K562 (cell line): ENCODE measurements around the gene SSR4. TPM values are rescaled to one million over a fixed set of nuclear protein-coding genes. Genes with fewer than 3 reads are reported as not detected.

Source experiments
- CTBP1 ChIP-seq: fragments of 450-650 bp; IDR thresholded peaks from 2 replicates; pipeline ENCODE4 v1.6.1; 2016; ENCODE audit warnings: borderline replicate concordance
- DIDO1 ChIP-seq: fragments of 450-650 bp; IDR thresholded peaks from 2 replicates; pipeline ENCODE4 v1.6.1; 2016; ENCODE audit warnings: low read depth, missing biosample characterization, missing genetic modification characterization
- ESRRB ChIP-seq: fragments of 250-450 bp; sonication (Bioruptor Pico); IDR thresholded peaks from 2 replicates; pipeline ENCODE4 v1.5.0; 2020; ENCODE audit warnings: mild to moderate bottlenecking, moderate library complexity, borderline replicate concordance
- FOXJ2 ChIP-seq: fragments of 200-800 bp; sonication (Bioruptor generic); IDR thresholded peaks from 2 replicates; pipeline ENCODE4 v1.6.1; 2016; ENCODE audit warnings: missing genetic modification characterization, missing compliant biosample characterization
- JUND ChIP-seq, 2 experiments: IDR thresholded peaks; 2 replicates in 1 of 2; 3 replicates in 1 of 2; pipeline ENCODE4 v1.6.1; 2011; ENCODE audit warnings: borderline replicate concordance in 2 of 2, low read depth in 2 of 2, low read length in 2 of 2, improper control_type of control experiment in 1 of 2, missing biosample characterization in 1 of 2, missing genetic modification characterization in 1 of 2, missing genetic modification reagents in 1 of 2
- KDM5B ChIP-seq: fragments of 200-600 bp; sonication (generic); IDR thresholded peaks from 2 replicates; pipeline ENCODE4 v1.6.1; 2012; ENCODE audit warnings: low read depth, mild to moderate bottlenecking, moderate library complexity, low read length, control low read depth, inconsistent platforms; ENCODE audit not compliant: insufficient replicate concordance
- MAFG ChIP-seq: fragments of 450-650 bp; conservative IDR thresholded peaks from 2 replicates; pipeline ENCODE4 v1.6.1; 2016; ENCODE audit warnings: missing genetic modification characterization, missing compliant biosample characterization
- MTF1 ChIP-seq: fragments of 250-450 bp; sonication (Bioruptor Pico); IDR thresholded peaks from 2 replicates; pipeline ENCODE4 v1.9.0; 2021; ENCODE audit warnings: moderate library complexity, mild to moderate bottlenecking, inconsistent platforms, borderline replicate concordance
- PHF21A ChIP-seq: fragments of 450-650 bp; IDR thresholded peaks from 2 replicates; pipeline ENCODE4 v1.6.1; 2017; ENCODE audit warnings: low read depth, borderline replicate concordance
- SIX5 ChIP-seq, 2 experiments: IDR thresholded peaks; 2 replicates each; pipeline ENCODE4 v1.6.1; 2011; ENCODE audit warnings: low read length in 2 of 2, borderline replicate concordance in 1 of 2, low read depth in 1 of 2, mild to moderate bottlenecking in 1 of 2, moderate library complexity in 1 of 2; ENCODE audit not compliant: insufficient read depth in 1 of 2
- ZFPM2 ChIP-seq: fragments of 250-450 bp; sonication (Bioruptor Pico); IDR thresholded peaks from 2 replicates; pipeline ENCODE4 v1.5.1; 2022; ENCODE audit warnings: mild to moderate bottlenecking
- ZNF707 ChIP-seq: fragments of 250-450 bp; sonication (Bioruptor Pico); conservative IDR thresholded peaks from 2 replicates; pipeline ENCODE4 v1.8.0; 2022; ENCODE audit warnings: inconsistent platforms, mild to moderate bottlenecking, moderate library complexity
- ZSCAN29 ChIP-seq: fragments of 450-650 bp; IDR thresholded peaks from 2 replicates; pipeline ENCODE4 v1.6.1; 2017
- polyA plus RNA-seq, 8 experiments: library from polyadenylated mRNA; depleted of rRNA in 4 of 8; stranded (reverse) in 5 of 8; unstranded in 3 of 8; fragments of >200 nt; fragmentation: Nextera tagmentation in 2 of 8; fragmentation: Illumina TruSeq in 1 of 8; extraction: Ambion mirVana in 2 of 8; extraction: Trizol in 1 of 8; gene quantifications; 2 replicates each; pipeline versions ENCODE4 v1.2.1 to v1.2.3, GENCODE V29; 2011 to 2014; ENCODE audit warnings: inconsistent platforms in 1 of 8, missing spikeins in 1 of 8
- total RNA-seq, 7 experiments: library from RNA; depleted of rRNA in 6 of 7; stranded (reverse); fragments of >200 nt in 6 of 7; fragmentation: Illumina TruSeq in 2 of 7; extraction: Trizol in 2 of 7; gene quantifications; 2 replicates each; pipeline versions ENCODE4 v1.2.1 to v1.2.3, GENCODE V29; 2011 to 2021; ENCODE audit warnings: low replicate concordance in 1 of 7
- TF ChIP-seq, protein P1 (sequence below), 2 experiments: fragments of 450-650 bp in 1 of 2; IDR thresholded peaks; 2 replicates each; pipeline ENCODE4 v1.6.1; 2011 to 2017; ENCODE audit warnings: low read depth in 2 of 2, antibody characterized with exemption in 1 of 2, borderline replicate concordance in 1 of 2, low read length in 1 of 2, mild to moderate bottlenecking in 1 of 2, mixed read lengths in 1 of 2; ENCODE audit not compliant: control insufficient read depth in 1 of 2
- TF ChIP-seq, protein P2 (sequence below), 2 experiments: fragments of 450-650 bp; conservative IDR thresholded peaks; 2 replicates each; pipeline ENCODE4 v1.6.1; 2017; ENCODE audit warnings: mild to moderate bottlenecking in 2 of 2, moderate library complexity in 2 of 2
- TF ChIP-seq, protein P3 (sequence below), 2 experiments: fragments of 250-450 bp in 1 of 2; fragments of 450-650 bp in 1 of 2; sonication (Bioruptor Pico) in 1 of 2; IDR thresholded peaks; 2 replicates each; pipeline versions ENCODE4 v1.6.1 to v1.8.0; 2016 to 2021; ENCODE audit warnings: mild to moderate bottlenecking in 2 of 2, moderate library complexity in 2 of 2, missing compliant biosample characterization in 1 of 2, missing genetic modification characterization in 1 of 2
- TF ChIP-seq, protein P4 (sequence below): sonication (generic); formaldehyde crosslinking; IDR thresholded peaks from 2 replicates; pipeline ENCODE4 v1.8.1; 2023; ENCODE audit warnings: mild to moderate bottlenecking, missing genetic modification reagents, moderate library complexity

SSR4 gene
- total and polyA plus RNA-seq, 9 of the 15 experiments (the other 6 are each of a cell fraction or from before 2014, with no cell fraction given) = 146 to 492 (median 272) TPM

DNA sequence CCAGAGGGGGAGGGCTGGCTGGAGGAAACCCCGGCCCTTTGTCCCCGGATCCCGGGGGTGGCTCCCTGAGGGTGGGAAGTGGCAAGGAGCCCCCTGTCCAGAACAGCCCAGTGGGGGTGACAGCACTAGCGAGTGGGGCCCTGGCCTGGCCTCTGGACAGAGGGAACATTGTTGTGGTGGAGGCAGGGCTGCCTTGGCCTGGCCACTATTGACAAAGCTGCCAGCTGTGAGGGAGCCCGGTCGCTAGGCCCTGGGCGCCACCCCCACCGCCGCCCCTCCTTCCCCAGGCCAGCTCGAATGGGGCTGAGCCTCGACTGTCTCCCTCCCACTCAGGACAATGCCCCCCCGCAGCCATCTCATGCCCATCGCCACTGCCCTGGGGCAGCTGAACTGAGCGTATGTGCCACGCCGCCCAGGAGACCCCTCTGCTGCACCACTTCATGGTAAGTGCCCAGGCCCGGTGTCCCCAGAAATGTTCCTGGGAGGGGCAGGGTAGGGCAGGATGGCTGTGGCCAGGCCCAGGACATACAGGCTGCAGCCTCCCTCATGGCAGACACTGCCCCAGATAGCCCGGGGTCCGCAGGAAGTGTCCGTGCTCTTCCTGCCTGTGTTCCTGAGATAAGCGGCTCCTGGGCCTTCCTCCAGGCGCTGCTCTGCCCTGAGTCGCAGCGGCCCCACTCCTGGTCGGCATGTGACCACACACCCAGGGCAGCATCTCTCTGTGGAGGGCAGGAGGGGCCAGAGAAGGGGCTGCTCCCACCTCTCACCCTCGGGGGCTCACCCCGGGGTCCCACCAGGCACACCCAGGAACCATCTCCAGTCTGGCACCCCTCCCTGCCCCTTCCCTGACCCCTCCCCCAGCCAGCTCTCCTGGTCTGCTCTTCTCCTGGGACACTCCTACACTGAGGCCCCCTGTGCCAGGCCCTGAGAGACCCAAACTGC, 29.1 kb upstream of the SSR4 start (continued):
- TF ChIP-seq, protein P1, sequence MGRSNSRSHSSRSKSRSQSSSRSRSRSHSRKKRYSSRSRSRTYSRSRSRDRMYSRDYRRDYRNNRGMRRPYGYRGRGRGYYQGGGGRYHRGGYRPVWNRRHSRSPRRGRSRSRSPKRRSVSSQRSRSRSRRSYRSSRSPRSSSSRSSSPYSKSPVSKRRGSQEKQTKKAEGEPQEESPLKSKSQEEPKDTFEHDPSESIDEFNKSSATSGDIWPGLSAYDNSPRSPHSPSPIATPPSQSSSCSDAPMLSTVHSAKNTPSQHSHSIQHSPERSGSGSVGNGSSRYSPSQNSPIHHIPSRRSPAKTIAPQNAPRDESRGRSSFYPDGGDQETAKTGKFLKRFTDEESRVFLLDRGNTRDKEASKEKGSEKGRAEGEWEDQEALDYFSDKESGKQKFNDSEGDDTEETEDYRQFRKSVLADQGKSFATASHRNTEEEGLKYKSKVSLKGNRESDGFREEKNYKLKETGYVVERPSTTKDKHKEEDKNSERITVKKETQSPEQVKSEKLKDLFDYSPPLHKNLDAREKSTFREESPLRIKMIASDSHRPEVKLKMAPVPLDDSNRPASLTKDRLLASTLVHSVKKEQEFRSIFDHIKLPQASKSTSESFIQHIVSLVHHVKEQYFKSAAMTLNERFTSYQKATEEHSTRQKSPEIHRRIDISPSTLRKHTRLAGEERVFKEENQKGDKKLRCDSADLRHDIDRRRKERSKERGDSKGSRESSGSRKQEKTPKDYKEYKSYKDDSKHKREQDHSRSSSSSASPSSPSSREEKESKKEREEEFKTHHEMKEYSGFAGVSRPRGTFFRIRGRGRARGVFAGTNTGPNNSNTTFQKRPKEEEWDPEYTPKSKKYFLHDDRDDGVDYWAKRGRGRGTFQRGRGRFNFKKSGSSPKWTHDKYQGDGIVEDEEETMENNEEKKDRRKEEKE (IDR thresholded peaks at IDR 0.05; ENCODE audit: borderline replicate concordance in 1 of 2, control insufficient read depth in 1 of 2, low read depth in 2 of 2, low read length in 1 of 2) = 0 out of 4 replicates have a peak, but pooled peaks of 1 of the 2 experiments have one; percentile 18
- TF ChIP-seq SIX5 (IDR thresholded peaks at IDR 0.05; ENCODE audit: borderline replicate concordance in 1 of 2, insufficient read depth in 1 of 2, low read depth in 1 of 2, low read length in 2 of 2) (no peak), ZNF707 (CRISPR knock-in tag) (peak; percentile 84), CTBP1 (peak; percentile 62; the same call in 1 of the 2 replicates), MAFG (tag) (no peak), FOXJ2 (tag) (peak; percentile 54; the same call in 1 of the 2 replicates), JUND (IDR thresholded peaks at IDR 0.05; ENCODE audit: borderline replicate concordance, low read depth, low read length) (peak; percentile 45; the same call in 1 of the 2 replicates), JUND (tag; IDR thresholded peaks at IDR 0.05; ENCODE audit: borderline replicate concordance, low read depth, low read length) (no peak; the same call in 2 of the 3 replicates), DIDO1 (tag) (no peak), ESRRB (CRISPR knock-in tag) (no peak), MTF1 (CRISPR knock-in tag) (no peak), PHF21A (no peak), ZFPM2 (CRISPR knock-in tag) (no peak), ZSCAN29 (no peak), KDM5B (peak; percentile 62)
- TF ChIP-seq, protein P2, sequence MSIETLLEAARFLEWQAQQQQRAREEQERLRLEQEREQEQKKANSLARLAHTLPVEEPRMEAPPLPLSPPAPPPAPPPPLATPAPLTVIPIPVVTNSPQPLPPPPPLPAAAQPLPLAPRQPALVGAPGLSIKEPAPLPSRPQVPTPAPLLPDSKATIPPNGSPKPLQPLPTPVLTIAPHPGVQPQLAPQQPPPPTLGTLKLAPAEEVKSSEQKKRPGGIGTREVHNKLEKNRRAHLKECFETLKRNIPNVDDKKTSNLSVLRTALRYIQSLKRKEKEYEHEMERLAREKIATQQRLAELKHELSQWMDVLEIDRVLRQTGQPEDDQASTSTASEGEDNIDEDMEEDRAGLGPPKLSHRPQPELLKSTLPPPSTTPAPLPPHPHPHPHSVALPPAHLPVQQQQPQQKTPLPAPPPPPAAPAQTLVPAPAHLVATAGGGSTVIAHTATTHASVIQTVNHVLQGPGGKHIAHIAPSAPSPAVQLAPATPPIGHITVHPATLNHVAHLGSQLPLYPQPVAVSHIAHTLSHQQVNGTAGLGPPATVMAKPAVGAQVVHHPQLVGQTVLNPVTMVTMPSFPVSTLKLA (conservative IDR thresholded peaks at IDR 0.05) = peak in 1 of 2 experiments; percentile 72; a peak in 2 of 4 replicates
- TF ChIP-seq, protein P3, sequence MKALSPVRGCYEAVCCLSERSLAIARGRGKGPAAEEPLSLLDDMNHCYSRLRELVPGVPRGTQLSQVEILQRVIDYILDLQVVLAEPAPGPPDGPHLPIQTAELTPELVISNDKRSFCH (CRISPR knock-in tag; IDR thresholded peaks at IDR 0.05) = no peak
- TF ChIP-seq, protein P3 (tag; IDR thresholded peaks at IDR 0.05) = peak; percentile 71; the same call in 1 of the 2 replicates
- TF ChIP-seq, protein P4, sequence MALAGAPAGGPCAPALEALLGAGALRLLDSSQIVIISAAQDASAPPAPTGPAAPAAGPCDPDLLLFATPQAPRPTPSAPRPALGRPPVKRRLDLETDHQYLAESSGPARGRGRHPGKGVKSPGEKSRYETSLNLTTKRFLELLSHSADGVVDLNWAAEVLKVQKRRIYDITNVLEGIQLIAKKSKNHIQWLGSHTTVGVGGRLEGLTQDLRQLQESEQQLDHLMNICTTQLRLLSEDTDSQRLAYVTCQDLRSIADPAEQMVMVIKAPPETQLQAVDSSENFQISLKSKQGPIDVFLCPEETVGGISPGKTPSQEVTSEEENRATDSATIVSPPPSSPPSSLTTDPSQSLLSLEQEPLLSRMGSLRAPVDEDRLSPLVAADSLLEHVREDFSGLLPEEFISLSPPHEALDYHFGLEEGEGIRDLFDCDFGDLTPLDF = no peak
